ENCODE results near the gene RPN2.

- TF ChIP-seq MAX (IDR thresholded peaks at IDR 0.05; ENCODE audit: low read depth) (no peak), CTCF (IDR thresholded peaks at IDR 0.05) (no peak), JUND (IDR thresholded peaks at IDR 0.05) (no peak), POLR2AphosphoS5 (IDR thresholded peaks at IDR 0.05; ENCODE audit: low read depth, low read length) (no peak), NFIC (IDR thresholded peaks at IDR 0.05; ENCODE audit: borderline replicate concordance) (no peak), RAD21 (IDR thresholded peaks at IDR 0.05; ENCODE audit: low read length) (no peak), REST (IDR thresholded peaks at IDR 0.05; ENCODE audit: low read depth, low read length) (no peak), GABPA (IDR thresholded peaks at IDR 0.05; ENCODE audit: low read depth) (no peak), EZH2phosphoT487 (IDR thresholded peaks at IDR 0.05; ENCODE audit: borderline replicate concordance, low read depth) (no peak), MXI1 (IDR thresholded peaks at IDR 0.05; ENCODE audit: low read depth, low read length) (no peak), SMC3 (IDR thresholded peaks at IDR 0.05; ENCODE audit: low read depth, low read length) (no peak)
Observed at GRCh38 chr20:37158248-37158647, 20.9 kb upstream of the RPN2 start.
